ENCODE data around the gene PANK4. TPM values are rescaled to one million over a fixed set of nuclear protein-coding genes. Genes with fewer than 3 reads are reported as not detected.

PANK4 gene
- total RNA-seq, 1 donor from 2014 or later = 55.2 TPM

GRCh38 chr1:2513939-2514652, 12.3 kb downstream of the PANK4 start:
- H3K27me3 Mint-ChIP-seq = no peaks in the 10 kb centered on the region
- no peak overlapping the region for H3K27ac Mint-ChIP-seq
- no peaks in the 10 kb centered on the region for H3K4me1 Mint-ChIP-seq
- intact Hi-C loops (cut with micrococcal nuclease) = no loop called here
- DNase-seq = no peak
- H3K36me3 Mint-ChIP-seq (ENCODE audit: low read depth) = peaks cover 38% of the 10 kb centered on the region
- no peak overlapping the region for H3K4me3 Mint-ChIP-seq
- no peaks in the 10 kb centered on the region for H3K9me3 Mint-ChIP-seq

DNA sequence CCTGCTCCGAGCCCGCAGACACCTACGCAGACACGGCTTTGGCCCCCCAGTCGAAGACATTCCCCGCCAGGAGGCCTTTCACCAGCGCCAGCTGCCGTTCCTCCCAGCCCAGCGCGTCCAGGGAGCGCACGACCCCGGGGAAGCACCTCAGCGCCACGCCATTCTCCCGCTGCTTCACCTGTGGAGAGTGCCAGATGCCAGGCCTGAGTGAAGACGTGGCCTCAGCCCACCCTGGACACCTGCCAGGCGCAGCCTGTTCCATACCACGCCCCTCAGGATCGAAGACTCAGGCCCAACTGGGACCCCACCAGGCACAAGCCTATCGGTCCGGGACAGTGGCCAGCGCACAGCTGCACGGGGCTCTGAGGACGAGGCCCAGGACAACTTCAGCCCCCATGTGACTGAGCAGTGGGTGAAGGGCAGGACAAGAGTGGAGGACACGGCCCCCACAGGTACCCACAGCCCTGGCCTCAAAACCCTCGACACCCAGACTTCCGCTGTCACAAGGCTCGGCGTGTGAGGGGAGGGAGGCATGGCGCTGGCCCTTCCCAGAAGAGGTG, 13.5 kb downstream of the PANK4 start:
- no peaks in the 10 kb centered on the region for H3K4me1 Mint-ChIP-seq
- peaks cover 30% of the 10 kb centered on the region for H3K36me3 Mint-ChIP-seq (ENCODE audit: low read depth)
- DNase-seq = no peak
- H3K27me3 Mint-ChIP-seq = no peaks in the 10 kb centered on the region
- no peaks in the 10 kb centered on the region for H3K9me3 Mint-ChIP-seq
- intact Hi-C loops (cut with micrococcal nuclease) = no loop called here
- H3K27ac Mint-ChIP-seq = no peak overlapping the region
- no peak overlapping the region for H3K4me3 Mint-ChIP-seq

DNA sequence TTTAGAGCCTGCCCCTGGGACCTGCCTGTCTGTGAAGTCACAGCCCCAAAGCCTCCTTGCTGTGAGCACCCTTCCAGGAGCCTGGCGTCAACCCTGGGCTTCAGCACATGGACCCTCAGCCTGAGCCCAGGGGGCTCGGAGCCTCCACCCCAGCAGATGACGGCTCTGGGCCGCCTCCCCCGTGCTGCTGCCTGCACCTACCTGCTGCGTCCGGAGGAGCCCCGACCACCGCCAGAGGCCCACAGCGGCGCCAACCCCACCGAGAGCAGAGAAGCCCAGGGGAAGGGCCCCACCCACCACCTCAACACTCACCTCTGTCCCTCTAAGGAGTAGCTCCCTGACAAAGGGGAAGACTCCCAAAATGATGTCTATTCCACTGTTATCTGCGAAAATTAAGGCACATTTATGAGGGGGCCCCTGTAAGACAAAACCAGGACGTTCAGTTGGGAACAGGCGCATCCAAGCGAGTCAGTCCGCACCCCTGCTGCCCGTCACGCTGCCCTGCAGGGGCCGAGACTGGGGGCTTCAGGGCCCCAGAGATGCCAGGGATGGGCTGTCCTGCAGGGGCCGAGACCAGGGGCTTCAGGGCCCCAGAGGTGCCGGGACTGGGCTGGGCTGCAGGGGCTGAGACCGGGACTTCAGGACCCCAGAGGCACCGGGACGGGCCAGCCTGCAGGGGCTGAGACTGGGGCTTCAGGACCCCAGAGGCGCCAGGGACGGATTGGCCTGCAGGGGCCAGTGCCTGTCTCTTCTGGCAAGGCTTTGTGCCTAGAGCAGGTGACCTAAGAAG, 15.8 kb downstream of the PANK4 start:
- H3K36me3 Mint-ChIP-seq (ENCODE audit: low read depth) = peaks cover 20% of the 10 kb centered on the region
- intact Hi-C loops (cut with micrococcal nuclease) = no loop called here
- no peaks in the 10 kb centered on the region for H3K9me3 Mint-ChIP-seq
- DNase-seq = no peak
- H3K27ac Mint-ChIP-seq = no peak overlapping the region
- no peak overlapping the region for H3K4me3 Mint-ChIP-seq
- no peaks in the 10 kb centered on the region for H3K27me3 Mint-ChIP-seq
- no peaks in the 10 kb centered on the region for H3K4me1 Mint-ChIP-seq

- DNase-seq = no peak
- peaks cover 17% of the 10 kb centered on the region for H3K36me3 Mint-ChIP-seq (ENCODE audit: low read depth)
- no peaks in the 10 kb centered on the region for H3K9me3 Mint-ChIP-seq
- H3K27me3 Mint-ChIP-seq = no peaks in the 10 kb centered on the region
- intact Hi-C loops (cut with micrococcal nuclease) = no loop called here
- H3K27ac Mint-ChIP-seq = no peak overlapping the region
- H3K4me1 Mint-ChIP-seq = no peaks in the 10 kb centered on the region
- no peak overlapping the region for H3K4me3 Mint-ChIP-seq
Observed at GRCh38 chr1:2509589-2509988, 16.8 kb downstream of the PANK4 start.

DNA sequence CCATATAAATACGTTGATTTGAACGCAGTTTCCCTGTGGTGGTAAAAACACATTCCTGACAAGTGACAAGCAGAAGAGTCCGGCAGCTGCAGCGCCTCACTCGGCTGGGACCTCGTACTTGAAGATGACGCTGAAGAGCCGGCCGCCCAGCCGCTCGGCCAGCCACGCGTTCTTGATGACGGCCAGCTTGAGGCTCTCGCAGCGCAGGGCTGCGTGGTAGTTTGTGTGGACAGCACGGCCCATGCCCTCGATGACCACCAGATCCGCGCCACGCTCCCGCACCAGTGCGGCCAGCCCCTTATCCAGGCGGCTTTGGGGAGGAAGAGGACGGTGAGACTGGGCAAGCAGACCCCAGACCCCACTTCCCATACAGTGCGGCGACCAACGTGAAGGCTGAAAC, 17.6 kb downstream of the PANK4 start:
- no peaks in the 10 kb centered on the region for H3K4me1 Mint-ChIP-seq
- H3K36me3 Mint-ChIP-seq (ENCODE audit: low read depth) = peaks cover 16% of the 10 kb centered on the region
- no peak overlapping the region for H3K27ac Mint-ChIP-seq
- H3K27me3 Mint-ChIP-seq = no peaks in the 10 kb centered on the region
- no peak overlapping the region for H3K4me3 Mint-ChIP-seq
- intact Hi-C loops (cut with micrococcal nuclease) = no loop called here
- no peak for DNase-seq
- H3K9me3 Mint-ChIP-seq = no peaks in the 10 kb centered on the region

DNA sequence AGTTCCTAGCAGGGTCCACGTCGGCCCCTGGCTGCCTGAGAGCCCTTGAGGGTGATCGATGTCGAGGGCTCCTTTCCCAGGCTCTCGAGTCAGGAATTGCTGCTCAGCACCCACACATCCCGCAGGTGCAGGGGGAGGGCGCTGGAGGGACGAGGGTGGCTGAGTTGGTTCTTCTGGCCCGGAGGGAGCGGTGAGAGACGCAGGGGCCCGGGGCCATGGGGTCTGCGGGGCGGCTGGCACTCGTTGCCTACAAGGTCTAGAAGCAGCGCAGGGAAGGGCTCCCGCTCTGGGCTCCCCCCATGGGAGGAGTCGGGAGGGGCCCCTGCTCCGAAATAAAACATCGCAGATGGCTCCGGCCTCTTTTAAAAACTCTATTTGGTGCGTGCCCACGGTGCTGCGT, 18.2 kb downstream of the PANK4 start:
- DNase-seq = no peak
- Mint-ChIP-seq H3K27ac (no peak overlapping the region), H3K36me3 (ENCODE audit: low read depth) (peaks cover 13% of the 10 kb centered on the region), H3K9me3 (no peaks in the 10 kb centered on the region), H3K4me1 (no peaks in the 10 kb centered on the region), H3K4me3 (no peak overlapping the region), H3K27me3 (no peaks in the 10 kb centered on the region)
- intact Hi-C loops (cut with micrococcal nuclease) = no loop called here

DNA sequence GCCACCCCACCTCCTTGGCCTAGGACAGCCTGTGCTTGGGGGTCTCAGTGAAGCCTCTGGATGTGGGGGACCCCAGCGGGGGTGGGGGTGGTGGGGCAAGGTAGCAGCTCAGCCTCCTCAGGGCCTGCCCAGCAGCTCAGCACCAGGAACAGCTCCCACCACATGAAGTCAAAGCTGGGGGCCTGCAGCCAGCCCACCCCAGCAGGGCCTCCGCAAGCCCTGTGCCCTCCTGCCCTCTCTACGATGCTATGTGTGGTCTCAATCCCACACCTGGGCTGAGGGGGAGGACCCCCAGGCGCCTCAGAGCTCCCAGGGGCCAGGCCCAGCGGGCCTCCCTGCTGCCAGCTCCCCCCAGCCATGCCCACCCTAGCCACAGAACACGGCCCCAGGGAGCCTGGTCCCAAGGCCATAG, 18.6 kb downstream of the PANK4 start:
- H3K4me1 Mint-ChIP-seq = no peaks in the 10 kb centered on the region
- H3K4me3 Mint-ChIP-seq = no peak overlapping the region
- no peaks in the 10 kb centered on the region for H3K9me3 Mint-ChIP-seq
- DNase-seq = no peak
- H3K36me3 Mint-ChIP-seq (ENCODE audit: low read depth) = peaks cover 13% of the 10 kb centered on the region
- no peaks in the 10 kb centered on the region for H3K27me3 Mint-ChIP-seq
- no peak overlapping the region for H3K27ac Mint-ChIP-seq
- intact Hi-C loops (cut with micrococcal nuclease) = no loop called here

- intact Hi-C loops (cut with micrococcal nuclease) = no loop called here
- Mint-ChIP-seq H3K36me3 (ENCODE audit: low read depth) (peaks cover 13% of the 10 kb centered on the region), H3K27me3 (no peaks in the 10 kb centered on the region), H3K4me3 (no peak overlapping the region), H3K4me1 (no peaks in the 10 kb centered on the region), H3K9me3 (no peaks in the 10 kb centered on the region), H3K27ac (no peak overlapping the region)
- no peak for DNase-seq
Observed at GRCh38 chr1:2506901-2507565, 19.4 kb downstream of the PANK4 start.

- Mint-ChIP-seq H3K36me3 (ENCODE audit: low read depth) (peaks cover 8% of the 10 kb centered on the region), H3K27me3 (no peaks in the 10 kb centered on the region), H3K9me3 (no peaks in the 10 kb centered on the region), H3K4me1 (no peaks in the 10 kb centered on the region), H3K27ac (no peak overlapping the region), H3K4me3 (no peak overlapping the region)
- intact Hi-C loops (cut with micrococcal nuclease) = no loop called here
- DNase-seq = no peak
Observed at GRCh38 chr1:2506007-2506860, 20.2 kb downstream of the PANK4 start.

DNA sequence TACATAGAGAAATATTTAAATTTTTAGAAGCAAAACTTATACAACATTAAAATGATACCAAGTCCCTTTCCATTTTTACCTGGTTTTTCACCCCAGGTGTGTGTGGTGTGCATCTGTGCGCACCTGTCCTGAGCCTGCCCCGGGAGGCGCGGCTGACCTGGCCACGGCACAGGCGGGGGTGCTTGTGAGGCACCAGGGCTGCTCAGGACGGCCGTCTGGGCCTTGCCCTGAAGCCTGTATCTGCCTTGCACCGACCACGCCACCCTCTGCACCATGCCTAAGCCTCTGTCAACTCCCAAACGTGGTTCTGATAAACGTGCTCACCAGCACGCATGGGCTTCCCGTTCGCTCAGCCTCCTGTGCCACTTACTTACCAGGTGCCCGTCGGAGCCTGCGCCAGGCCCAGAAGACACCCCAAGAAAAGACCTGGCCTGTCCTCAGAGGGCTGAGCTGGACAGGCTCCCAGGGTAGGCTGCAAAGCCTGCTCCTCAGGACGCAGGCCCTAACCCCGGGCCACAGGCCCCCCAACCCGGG, 20.9 kb downstream of the PANK4 start:
- H3K27me3 Mint-ChIP-seq = no peaks in the 10 kb centered on the region
- H3K9me3 Mint-ChIP-seq = no peaks in the 10 kb centered on the region
- intact Hi-C loops (cut with micrococcal nuclease) = no loop called here
- peaks cover 7% of the 10 kb centered on the region for H3K36me3 Mint-ChIP-seq (ENCODE audit: low read depth)
- DNase-seq = no peak
- H3K27ac Mint-ChIP-seq = no peak overlapping the region
- no peaks in the 10 kb centered on the region for H3K4me1 Mint-ChIP-seq
- H3K4me3 Mint-ChIP-seq = no peak overlapping the region

DNA sequence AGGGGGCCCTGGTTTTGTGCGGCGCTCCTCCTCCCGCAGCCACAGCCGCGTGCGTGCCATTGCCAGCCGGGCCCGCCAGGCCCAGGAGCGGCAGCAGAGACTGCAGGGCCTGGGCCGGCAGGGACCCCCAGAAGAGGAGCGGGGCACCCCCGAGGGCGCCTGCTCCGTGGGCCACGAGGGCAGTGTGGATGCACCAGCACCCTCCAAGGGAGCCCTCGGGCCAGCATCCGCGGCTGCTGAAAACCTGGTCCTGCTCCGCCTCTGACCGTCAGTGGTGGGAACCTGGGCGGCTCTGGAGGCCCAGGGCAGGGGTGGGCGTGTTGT, 21.5 kb downstream of the PANK4 start:
- Mint-ChIP-seq H3K9me3 (no peaks in the 10 kb centered on the region), H3K4me3 (no peak overlapping the region), H3K27ac (no peak overlapping the region), H3K27me3 (no peaks in the 10 kb centered on the region), H3K36me3 (ENCODE audit: low read depth) (peaks cover 4% of the 10 kb centered on the region), H3K4me1 (peaks cover 3% of the 10 kb centered on the region)
- intact Hi-C loops (cut with micrococcal nuclease) = no loop called here
- DNase-seq = no peak

DNA sequence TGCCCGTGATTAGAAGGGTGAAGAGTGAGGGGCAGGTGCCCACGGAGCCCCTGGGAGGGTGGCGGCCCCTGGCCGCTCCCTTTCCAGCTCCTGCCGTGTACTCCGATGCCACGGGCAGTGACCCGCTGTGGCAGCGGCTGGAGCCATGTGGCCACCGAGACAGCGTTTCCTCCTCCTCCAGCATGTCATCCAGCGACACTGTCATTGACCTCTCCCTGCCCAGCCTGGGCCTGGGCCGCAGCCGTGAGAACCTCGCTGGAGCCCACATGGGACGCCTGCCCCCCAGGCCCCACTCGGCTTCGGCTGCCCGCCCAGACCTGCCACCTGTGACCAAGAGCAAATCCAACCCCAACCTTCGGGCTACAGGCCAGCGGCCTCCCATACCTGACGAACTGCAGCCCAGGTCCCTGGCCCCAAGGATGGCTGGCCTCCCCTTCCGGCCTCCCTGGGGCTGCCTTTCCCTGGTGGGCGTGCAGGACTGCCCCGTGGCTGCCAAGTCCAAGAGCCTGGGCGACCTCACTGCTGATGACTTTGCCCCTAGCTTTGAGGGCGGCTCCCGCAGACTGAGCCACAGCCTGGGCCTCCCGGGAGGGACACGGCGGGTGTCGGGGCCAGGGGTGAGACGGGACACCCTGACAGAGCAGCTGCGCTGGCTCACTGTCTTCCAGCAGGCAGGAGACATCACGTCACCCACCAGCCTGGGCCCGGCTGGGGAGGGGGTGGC, 22.0 kb downstream of the PANK4 start:
- intact Hi-C loops (cut with micrococcal nuclease) = no loop called here
- H3K4me1 Mint-ChIP-seq = peaks cover 3% of the 10 kb centered on the region
- peaks cover 2% of the 10 kb centered on the region for H3K36me3 Mint-ChIP-seq (ENCODE audit: low read depth)
- H3K27ac Mint-ChIP-seq = no peak overlapping the region
- H3K9me3 Mint-ChIP-seq = no peaks in the 10 kb centered on the region
- H3K27me3 Mint-ChIP-seq = no peaks in the 10 kb centered on the region
- no peak overlapping the region for H3K4me3 Mint-ChIP-seq
- no peak for DNase-seq
